ENCODE data around the gene SFI1.
A peak's percentile ranks its signal among the peaks of the same experiment; 100 is the strongest.

SFI1 gene

DNA sequence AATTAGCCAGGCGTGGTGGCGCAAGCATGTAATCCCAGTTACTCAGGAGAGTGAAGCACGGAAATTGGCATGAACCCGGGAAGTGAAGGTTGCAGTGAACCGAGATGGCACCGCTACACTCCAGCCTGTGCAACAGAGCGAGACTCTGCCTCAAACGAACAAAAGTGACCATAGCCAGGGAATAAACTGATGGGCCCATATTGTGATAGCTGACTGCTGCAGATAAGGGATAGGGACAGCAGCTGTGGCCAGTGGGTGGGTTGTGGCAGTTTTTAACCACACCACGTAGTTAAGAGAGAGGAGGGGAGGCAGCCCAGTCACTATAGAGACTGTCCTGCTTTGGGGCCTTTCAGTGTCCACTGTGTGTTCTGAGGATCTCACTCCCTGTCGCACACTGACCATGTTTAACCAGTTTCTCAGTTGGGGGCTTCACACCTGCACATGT lies 106.8 kb downstream of the SFI1 start:
- DNase-seq: no peak

DNA sequence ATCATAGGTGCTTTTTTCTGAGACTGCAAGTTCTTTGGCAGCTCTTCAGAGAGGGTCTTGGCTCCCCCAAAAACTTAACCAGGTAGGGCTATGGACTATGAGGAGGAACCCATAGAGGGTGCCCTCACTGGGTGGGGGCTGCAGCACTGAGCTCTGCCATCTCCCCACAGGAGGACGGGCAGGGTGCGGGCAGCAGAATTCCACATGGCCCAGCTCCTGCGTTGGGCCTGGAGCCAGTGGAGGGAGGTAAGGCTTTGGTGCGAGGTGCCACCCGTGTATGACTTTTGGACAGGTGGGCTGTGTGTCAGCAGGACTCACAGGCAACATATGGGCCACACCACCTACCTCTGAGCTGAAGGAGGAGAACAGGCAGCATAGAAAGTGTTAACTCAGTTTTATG lies 107.2 kb downstream of the SFI1 start:
- no peak for DNase-seq

DNA sequence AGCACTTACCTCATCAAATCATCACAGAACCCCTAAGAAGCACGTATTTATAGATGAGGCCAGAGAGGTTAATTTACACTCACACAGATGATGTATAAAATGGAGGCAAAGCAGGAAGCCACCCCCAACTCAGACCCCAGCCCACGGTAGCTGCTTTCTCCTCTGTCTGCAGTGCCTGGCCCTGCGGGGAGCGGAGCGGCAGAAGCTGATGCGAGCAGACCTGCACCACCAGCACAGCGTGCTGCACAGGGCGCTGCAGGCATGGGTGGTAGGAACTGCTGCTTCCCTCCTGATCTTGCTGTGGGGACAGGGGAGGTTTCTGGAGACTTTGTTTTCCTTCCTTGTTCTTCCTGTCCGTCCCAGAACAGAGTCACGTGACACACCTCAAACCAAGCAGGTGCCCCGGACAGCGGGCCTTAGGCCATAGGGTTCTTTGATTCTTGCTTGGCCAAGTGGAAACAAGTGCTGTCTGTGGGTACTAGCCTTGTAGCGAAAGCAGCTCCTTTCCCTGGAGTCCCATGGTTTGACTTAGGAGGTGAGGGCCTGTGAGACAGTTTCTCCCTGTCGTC lies 107.9 kb downstream of the SFI1 start:
- no peak for DNase-seq

DNA sequence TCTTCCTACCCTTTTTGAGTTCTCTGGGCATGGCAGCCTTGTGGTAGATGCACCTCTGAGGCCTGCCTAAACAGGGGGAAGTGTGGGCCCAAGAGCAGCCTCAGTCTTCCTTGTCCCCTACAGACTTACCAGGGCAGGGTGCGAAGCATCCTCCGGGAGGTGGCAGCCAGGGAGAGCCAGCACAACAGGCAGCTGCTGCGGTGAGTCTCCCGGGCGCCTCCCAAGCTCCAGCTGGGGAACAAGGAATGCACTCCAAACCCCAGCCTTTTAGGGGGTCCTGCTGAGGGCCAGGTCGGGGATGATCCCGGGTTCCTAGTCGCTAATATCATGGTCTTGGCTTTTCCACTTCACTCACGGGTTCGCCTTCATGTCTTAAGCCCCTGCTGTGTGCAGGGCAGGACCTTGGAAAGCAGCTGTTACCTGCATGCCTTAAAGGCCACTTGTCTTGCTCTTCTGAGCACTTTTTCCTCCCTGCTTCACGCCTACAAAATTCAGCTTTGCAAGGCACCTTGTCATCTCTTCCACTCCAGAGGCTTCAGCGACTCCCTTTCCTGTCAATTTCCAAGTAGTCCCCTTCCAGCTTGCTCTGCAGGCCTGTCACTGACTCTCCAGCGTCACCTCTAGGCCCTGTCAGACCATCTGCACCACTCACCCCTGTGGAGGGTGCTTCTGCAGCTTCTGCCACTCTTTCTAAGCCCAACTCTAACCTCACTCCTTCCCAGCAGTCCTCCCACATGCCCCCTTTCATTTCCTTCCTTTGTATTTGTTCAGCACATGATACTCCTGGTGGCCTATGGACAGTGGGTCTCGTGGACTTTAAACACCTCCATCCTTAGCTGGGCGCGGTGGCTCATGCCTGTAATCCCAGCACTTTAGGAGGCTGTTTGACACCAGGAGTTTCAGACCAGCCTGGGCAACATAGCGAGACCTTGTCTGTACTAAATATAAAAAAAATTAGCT lies 108.7 kb downstream of the SFI1 start:
- no peak for DNase-seq

DNA sequence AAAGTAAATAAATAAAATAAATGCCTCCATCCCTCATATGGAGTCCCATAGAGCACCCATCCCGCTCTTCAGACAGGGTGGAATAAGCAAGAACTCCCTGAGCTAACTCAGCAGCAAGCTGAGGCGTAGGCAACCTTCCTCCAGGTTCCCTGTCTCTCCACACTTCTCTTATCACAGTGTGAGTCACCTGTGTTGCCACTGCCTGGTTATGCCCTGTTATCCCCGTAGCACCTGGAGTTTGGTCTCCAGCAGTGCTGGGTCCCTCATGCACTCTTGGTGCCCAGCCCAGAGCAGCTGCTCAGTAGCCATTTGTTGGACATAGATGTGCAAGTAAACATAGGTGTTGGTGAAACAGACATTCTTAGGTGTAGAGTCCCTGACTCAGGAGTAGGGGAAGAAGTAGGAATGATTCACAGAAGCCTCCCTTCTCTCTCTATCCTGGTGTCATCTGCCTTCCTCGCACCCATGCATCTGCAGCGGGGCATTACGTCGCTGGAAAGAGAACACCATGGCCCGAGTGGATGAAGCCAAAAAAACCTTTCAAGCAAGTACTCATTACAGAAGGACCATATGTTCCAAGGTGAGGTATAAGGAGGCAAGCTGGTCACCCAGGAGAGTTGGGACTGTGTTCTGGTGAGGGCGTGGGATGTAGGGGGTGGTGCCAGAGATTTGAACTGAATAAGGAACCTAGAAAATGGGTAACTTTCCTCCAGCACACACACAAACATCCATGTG lies 109.7 kb downstream of the SFI1 start:
- no peak for DNase-seq

DNA sequence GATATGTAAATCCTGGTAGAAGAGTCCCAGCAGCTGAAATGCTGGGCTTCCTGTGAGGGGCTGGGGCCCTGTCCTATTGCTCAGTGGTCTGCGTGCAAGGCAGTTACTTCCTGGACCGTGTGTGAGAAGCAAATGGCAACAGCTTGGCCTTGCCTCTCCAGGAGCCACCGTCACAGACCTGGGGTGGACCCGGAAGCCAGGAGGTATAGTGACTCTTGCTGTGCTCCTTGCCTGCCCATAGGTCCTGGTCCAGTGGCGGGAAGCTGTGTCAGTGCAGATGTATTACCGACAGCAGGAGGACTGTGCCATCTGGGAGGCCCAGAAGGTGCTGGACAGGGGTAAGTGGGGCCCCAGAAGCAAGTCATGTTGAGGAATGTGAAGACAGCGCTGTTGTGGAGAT lies 111.4 kb downstream of the SFI1 start:
- no peak for DNase-seq

DNA sequence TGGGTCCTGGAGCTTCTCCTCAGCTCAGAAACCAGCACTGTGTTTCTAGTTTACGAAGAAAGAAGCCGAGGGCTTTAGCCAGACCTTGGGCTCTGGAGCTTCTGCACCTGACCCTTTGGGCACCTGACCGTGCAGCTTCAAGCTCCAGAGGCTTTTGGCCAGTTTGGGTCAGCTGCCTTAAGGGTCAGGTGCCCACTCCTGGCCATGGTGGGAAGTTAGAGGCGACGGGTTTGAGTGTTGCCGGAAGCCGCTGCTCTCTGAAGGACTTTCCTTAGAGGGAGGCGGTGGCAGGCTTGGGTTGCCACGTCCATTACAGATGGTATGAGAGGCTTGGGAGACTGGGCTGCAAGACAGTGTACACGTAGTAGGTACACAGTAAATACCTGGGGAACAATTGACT lies 113.4 kb downstream of the SFI1 start:
- DNase-seq: no peak

DNA sequence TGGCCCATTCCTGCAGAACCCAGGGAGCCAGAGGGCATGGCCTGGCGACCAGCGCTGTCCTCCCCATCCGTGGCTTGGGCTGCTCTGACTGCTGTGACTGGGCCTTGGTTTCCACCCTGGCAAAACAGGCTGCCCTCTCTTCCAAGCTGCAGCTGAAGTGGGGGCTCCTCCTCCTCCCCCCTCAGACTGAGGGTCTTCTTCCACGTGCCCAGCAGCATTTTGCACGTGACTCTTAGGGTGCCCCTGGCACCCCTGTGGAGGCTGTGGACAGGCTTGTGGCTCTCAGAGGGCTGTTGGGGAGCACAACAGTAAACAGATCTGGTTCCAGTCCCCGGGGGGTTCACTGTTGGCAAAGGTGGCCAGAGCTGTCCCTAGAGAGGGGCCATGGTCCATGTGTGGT lies 114.3 kb downstream of the SFI1 start:
- no peak for DNase-seq

DNA sequence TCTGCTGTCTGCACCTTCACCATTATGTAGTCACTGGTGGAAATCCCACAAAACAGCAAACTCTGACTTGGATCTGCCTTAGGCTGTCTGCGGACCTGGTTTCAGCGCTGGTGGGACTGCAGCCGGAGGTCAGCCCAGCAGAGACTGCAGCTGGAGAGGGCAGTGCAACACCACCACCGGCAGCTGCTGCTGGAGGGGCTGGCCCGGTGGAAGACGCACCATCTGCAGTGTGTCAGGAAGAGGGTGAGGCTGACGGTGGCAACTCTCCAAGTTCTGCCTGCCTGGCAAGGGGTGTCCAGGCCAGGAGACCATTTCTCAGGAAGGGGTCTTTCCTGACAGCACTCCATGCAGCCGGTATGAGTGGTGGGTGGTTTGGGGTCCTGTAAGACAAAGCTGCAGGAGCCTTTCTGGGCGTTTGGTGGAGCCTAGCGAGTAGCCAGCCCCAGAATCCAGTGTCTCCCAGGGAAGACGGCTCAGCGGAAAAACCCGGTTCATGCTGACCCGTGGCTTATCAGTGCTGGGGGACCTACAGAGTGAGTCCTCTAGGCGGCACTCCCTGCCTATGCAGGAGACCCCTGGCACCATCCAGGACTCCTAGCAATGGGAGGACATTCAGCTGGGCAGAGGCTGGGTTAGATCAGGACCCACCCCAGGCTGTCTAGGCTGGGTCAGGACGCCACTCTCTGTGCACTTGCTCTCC lies 114.9 kb downstream of the SFI1 start:
- DNase-seq: no peak

DNA sequence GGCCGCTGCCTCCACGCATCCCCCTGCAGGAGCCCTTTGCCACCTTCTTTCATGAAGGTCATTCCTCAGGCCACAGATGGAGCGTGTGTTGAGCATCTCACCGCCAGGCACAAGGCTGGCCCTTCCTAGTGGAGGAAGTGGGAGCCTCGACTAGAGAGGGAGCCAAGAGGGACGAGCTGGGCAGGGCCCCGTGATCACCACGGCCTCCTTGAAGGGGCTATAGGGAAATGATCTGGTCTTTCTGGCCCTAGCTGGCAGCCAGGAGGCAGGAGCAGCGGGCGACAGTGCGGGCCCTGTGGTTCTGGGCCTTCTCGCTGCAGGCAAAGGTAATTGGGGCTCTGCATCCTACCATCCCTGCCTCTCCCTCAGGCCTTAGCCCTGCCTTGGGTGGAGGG lies 116.6 kb downstream of the SFI1 start:
- no peak for DNase-seq

DNA sequence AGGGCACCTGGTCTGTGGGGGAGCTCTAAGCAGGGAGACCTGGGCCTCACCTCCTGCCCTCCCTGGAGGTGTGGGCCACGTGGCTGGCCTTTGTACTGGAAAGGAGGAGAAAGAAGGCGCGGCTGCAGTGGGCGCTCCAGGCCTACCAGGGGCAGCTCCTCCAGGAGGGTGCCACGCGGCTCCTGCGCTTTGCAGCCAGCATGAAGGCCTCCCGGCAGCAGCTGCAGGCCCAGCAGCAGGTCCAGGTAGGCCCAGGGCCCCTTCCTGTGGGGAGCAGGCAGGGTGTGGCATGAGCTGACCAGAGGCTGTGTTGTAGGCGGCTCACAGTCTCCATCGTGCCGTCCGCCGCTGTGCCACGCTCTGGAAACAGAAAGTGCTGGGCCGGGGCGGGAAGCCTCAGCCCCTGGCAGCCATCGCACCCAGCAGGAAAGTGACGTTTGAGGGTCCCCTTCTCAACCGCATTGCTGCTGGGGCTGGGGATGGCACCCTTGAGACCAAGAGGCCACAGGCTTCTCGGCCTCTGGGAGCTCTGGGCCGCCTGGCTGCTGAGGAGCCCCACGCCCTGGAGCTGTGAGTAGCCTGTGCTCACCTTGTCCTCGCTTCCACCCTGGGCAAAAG lies 117.1 kb downstream of the SFI1 start:
- DNase-seq: no peak

DNA sequence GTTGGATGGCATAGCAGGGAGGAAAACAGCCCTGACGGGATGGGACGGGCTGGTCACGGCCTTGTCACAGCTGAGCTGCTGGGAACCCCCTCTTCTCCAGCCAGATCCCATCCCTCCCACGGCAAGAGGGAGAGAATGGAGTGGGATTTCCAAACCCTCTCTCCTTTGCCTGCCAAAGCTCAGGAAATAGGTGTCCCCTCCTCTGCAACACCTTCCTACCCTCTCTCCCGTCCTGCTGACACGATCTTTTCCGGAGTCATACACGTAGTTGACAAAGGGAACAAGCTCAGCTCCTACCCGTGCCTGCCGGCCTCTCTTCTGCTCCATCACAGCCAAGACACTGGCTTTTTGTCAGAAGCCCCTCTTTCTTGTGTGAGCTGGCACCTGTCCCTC lies 117.6 kb downstream of the SFI1 start:
- no peak for DNase-seq

DNA sequence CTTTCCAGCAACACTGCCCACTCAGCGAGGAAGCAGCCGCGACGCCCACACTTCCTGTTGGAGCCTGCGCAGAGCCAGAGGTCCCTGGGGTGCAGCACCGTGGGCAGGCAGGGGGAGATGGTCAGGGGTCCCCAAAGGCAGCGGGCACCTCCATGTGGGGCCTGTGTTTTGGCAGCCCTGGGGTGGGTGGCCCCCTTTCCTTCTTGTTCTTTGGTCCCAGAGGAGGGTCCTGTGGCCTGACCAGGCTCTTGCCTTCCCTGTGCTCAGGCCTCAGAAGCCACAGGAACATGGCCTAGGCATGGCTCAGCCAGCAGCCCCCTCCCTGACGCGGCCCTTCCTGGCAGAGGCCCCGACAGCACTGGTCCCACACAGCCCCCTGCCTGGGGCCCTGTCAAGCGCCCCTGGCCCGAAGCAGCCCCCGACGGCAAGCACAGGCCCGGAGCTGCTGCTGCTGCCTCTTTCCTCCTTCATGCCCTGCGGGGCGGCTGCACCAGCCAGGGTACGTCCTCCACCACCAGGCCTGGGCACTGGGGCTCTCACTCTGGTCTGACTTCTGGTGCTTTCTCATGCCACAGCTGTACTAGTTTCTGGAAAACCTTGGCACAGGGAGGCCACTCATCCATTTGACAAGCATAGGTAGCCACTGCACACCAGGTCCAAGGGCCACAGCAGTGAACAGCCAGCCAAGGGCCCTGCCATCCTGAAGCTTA lies 118.6 kb downstream of the SFI1 start:
- DNase-seq: no peak

DNA sequence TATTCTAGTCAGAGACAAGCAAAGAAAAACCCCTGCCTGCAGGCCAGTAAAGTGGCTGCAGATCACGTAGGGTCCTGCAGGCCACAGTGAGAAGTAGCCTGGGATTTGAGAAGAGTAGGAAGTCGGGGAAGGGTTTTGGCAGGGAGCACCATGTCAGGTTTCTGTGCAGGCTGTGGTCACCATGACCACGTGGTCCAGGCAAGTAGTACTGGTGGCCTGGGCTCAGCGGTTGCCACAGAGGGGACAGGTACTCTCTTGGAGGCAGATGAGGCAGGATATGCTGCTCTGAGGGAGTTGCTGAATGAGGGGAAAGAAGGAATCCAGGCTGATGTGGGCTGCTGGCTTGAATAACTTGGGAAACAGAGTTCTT lies 119.1 kb downstream of the SFI1 start:
- DNase-seq: no peak

DNA sequence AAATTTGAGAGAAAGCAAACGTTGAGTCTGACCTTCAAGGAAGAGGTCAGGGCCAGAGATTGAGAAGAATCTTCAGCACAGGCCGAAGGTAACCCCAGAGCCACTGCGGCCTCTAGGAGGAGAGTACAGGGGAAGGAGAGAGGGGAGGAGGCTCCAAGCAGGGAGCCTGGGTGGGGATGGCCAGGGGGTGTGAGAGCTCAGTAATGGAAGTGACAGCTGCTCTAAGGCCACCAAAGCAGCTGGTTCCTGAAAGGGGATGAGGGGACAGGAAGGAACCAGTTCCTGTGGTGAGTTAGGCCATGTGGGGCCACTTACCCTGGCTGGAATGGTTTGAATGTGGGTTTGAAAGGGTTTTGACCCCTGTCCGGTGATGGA lies 119.6 kb downstream of the SFI1 start:
- no peak for DNase-seq

DNA sequence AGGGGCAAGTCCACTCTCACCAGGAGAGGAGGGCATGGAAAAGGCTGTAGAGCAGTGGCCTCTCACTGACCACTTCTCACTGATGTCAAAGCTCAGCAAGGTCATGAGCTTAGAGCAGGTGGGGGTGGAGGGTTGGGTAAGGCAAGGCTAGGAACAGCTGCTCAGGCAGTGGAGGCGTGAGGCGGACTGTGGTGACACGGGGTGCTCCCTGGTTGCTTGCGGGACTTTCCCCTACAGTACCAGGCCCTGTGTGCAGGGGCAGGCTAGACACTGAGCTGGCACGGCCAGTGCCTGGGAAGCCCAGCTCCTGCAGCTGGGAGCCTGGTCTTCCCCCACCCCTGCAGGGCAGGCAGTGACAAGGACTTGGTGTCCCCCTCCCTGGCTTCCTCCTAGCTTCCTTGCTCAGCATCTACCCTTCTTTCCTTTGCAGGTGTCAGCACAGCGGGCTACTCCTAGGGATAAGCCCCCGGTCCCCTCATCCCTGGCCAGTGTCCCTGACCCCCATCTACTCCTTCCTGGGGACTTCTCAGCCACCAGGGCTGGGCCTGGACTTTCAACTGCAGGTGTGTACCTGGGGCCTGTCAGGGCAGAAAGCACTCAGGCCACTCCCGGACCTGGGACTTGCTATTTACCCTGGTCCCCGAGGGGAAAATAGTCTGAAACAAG lies 120.1 kb downstream of the SFI1 start:
- DNase-seq: no peak

DNA sequence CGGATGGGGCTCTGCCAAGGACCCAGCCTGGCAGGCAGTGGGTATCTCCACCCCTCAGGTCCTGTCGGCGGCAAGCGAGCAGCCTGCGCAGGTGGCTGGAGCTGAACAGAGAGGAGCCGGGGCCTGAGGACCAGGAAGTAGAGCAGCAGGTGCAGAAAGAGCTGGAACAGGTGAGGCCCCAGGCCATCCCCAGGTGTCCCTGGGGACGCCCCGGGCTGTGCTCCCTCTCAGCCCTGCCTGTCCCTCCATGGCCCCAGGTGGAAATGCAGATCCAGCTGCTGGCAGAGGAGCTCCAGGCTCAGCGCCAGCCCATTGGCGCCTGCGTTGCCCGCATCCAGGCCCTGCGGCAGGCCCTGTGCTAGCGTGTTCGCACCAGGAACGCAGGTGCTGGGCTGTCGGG lies 121.7 kb downstream of the SFI1 start:
- DNase-seq: peak; percentile 71 to 79

DNA sequence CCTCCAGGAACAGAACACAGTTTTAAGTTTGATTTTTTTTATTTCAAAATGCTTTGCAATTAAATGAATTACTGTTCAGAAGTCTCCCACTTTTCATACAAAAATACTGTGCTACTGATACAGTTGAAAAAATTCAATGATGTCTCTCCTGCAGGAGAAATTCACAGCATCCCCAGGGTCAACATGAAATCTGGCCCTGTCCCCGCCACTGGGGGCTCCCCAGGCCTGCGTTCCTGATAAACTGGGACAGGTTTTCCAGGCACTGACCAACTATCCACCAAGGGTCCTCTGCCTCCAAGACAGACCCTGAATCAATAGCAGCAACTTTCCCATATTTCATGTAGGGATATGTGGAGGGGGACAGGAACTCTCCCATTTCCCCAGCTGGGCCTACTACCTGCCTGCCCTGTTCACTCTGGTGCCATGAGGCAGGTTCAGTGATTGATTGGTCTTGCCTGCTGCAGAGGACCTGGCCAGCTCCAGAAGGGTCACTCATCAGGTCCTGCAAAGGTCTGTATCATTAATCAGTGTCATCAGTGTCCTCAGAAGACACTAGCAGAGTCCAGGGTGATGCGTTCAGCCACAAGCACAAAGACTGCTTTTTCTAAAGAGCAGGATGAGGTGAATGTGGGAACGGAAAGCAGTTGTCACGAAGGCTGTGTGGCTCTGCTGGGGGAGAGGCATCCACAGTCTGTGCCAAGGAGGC lies 122.3 kb downstream of the SFI1 start:
- DNase-seq: no peak

DNA sequence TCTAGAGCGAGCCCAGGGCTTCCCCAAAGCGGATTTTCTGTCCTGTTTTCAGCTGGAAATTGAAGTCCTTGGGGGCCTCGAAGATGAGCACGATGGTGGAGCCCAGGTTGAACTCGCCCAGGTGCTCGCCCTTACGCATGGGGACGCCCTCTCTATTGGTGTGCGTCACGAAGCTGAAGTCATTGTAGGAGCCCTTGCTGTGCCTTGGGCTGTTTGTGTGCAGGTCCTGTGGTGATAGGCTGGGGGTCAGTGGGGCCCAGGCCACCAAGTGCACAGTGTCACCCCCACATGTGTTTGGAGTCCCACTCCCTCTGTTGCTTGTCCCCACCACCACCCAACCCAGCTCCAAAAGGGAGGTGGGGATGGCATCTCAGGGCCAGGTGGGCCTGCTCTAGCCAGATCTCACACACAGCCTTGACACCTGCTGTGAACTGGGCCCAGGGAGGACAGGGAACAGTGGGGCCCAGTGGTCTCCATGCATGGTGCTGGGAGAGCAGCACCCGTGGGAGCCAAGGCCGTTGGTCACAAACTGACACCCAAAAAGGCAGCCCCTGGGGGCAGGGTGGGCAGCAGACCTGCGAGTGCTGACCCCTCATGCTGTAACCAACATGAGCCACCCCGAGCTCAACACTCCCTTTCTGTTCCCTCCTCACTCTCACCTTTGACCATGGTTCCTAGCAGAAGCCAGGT lies 123.4 kb downstream of the SFI1 start:
- no peak for DNase-seq

DNA sequence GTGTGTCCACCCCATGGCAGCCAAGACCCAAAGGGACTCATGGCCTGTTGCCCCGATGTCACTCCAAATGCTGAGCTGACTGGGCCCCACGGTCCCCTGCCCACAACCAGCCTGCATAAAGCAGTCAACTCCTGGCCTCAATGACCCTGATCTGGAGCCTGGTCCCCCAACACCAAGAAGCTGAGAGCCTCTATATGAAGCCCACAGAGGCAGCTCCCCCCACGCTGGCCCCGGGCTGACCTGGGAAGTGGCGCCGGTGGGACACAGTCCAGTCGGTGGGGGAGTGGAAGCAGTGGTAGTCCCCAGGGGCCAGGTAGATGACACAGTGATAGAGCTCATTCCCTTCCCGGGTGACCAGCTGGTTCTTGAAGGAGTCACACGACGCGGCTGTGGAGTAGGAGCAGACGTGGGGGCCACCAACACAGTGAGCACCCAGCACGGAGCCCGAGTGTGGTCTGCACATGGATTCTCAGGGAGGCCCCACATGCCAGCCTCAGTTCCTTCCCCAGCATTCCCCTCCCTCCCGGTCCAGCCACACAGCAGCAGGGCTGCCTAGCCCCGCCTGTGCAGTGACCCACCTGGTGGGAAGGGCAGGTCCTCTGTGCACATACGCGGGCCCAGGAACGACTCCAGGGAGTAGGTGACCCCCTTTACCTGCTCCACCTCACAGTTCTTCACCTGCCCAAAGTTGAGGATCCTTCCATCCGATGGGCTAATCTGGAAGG lies 124.6 kb downstream of the SFI1 start:
- no peak for DNase-seq

Data from NCI-H187 (cell line).